ENCODE data around the gene CD1C. TPM values are rescaled to one million over a fixed set of nuclear protein-coding genes. Genes with fewer than 3 reads are reported as not detected.

The CD1C gene
- total and polyA plus RNA-seq, 5 donors from 2014 or later = 0.68 TPM; not detected in 4

GRCh38 chr1:158286941-158287346 is 2.8 kb upstream of the CD1C start:
- Mint-ChIP-seq H3K9me3 (peaks cover 0 to 4% (median 0%) of the 10 kb centered on the region in 7 donors), H3K36me3 (no peaks in the 10 kb centered on the region), H3K27ac (no peak overlapping the region), H3K27me3 (no peaks in the 10 kb centered on the region), H3K4me1 (peaks cover 0 to 5% (median 1%) of the 10 kb centered on the region in 4 donors), H3K4me3 (no peak overlapping the region)
- no peak overlapping the region for H3K4me3 ChIP-seq (ENCODE audit: low read depth, low read length)
- no peaks in the 10 kb centered on the region for H3K36me3 ChIP-seq (ENCODE audit: control insufficient read depth, insufficient read depth, low read length)
- ATAC-seq (ENCODE audit: low read depth in 2 of 2) (no peak), DNase-seq (no peak)
- H3K27ac ChIP-seq (ENCODE audit: insufficient read depth, low read length, poor library complexity, severe bottlenecking) = no peak overlapping the region
- peaks cover 24% of the 10 kb centered on the region for H3K27me3 ChIP-seq (ENCODE audit: control insufficient read depth, insufficient read depth, low read length)
- no peaks in the 10 kb centered on the region for H3K9me3 ChIP-seq (ENCODE audit: control insufficient read depth in 2 of 2, low read length in 2 of 2)
- H3K4me1 ChIP-seq (ENCODE audit: control insufficient read depth, insufficient read depth, low read length, poor library complexity, severe bottlenecking) = no peaks in the 10 kb centered on the region

GRCh38 chr1:158290321-158290844 is 660 bp downstream of the CD1C start:
- H3K9me3 Mint-ChIP-seq = peaks cover 0 to 2% (median 0%) of the 10 kb centered on the region in 7 donors
- no peaks in the 10 kb centered on the region for H3K4me1 ChIP-seq (ENCODE audit: control insufficient read depth, insufficient read depth, low read length, poor library complexity, severe bottlenecking)
- no peak overlapping the region for H3K4me3 ChIP-seq (ENCODE audit: low read depth, low read length)
- H3K4me3 Mint-ChIP-seq = no peak overlapping the region
- no peaks in the 10 kb centered on the region for H3K9me3 ChIP-seq (ENCODE audit: control insufficient read depth in 2 of 2, low read length in 2 of 2)
- H3K27ac Mint-ChIP-seq = no peak overlapping the region
- peaks cover 25% of the 10 kb centered on the region for H3K27me3 ChIP-seq (ENCODE audit: control insufficient read depth, insufficient read depth, low read length)
- H3K27ac ChIP-seq (ENCODE audit: insufficient read depth, low read length, poor library complexity, severe bottlenecking) = no peak overlapping the region
- no peaks in the 10 kb centered on the region for H3K27me3 Mint-ChIP-seq
- H3K36me3 Mint-ChIP-seq = no peaks in the 10 kb centered on the region
- no peaks in the 10 kb centered on the region for H3K36me3 ChIP-seq (ENCODE audit: control insufficient read depth, insufficient read depth, low read length)
- H3K4me1 Mint-ChIP-seq = peaks cover 0 to 5% (median 1%) of the 10 kb centered on the region in 4 donors
- ATAC-seq (ENCODE audit: low read depth in 2 of 2) (peak in 1 of 2 donors; percentile 11), DNase-seq (no peak)

GRCh38 chr1:158295791-158296190 is 6.1 kb downstream of the CD1C start:
- H3K9me3 Mint-ChIP-seq = peaks cover 0 to 14% (median 5%) of the 10 kb centered on the region in 7 donors
- H3K27ac Mint-ChIP-seq = no peak overlapping the region
- no peak for DNase-seq
- Histone ChIP-seq H3K9me3 (ENCODE audit: control insufficient read depth in 2 of 2, low read length in 2 of 2) (no peaks in the 10 kb centered on the region), H3K27me3 (ENCODE audit: control insufficient read depth, insufficient read depth, low read length) (peaks cover 5% of the 10 kb centered on the region), H3K4me1 (ENCODE audit: control insufficient read depth, insufficient read depth, low read length, poor library complexity, severe bottlenecking) (no peaks in the 10 kb centered on the region), H3K36me3 (ENCODE audit: control insufficient read depth, insufficient read depth, low read length) (no peaks in the 10 kb centered on the region), H3K27ac (ENCODE audit: insufficient read depth, low read length, poor library complexity, severe bottlenecking) (no peak overlapping the region), H3K4me3 (ENCODE audit: low read depth, low read length) (no peak overlapping the region)
- H3K4me3 Mint-ChIP-seq = no peak overlapping the region
- ATAC-seq (ENCODE audit: low read depth in 2 of 2) = no peak
- no peaks in the 10 kb centered on the region for H3K36me3 Mint-ChIP-seq
- H3K27me3 Mint-ChIP-seq = peaks cover 4% of the 10 kb centered on the region
- no peaks in the 10 kb centered on the region for H3K4me1 Mint-ChIP-seq

GRCh38 chr1:158310623-158311022 is 20.9 kb downstream of the CD1C start:
- DNase-seq = no peak
- H3K27ac Mint-ChIP-seq = no peak overlapping the region
- H3K27me3 Mint-ChIP-seq = no peaks in the 10 kb centered on the region
- no peaks in the 10 kb centered on the region for H3K4me1 Mint-ChIP-seq
- ATAC-seq (ENCODE audit: low read depth in 2 of 2) = no peak
- H3K36me3 Mint-ChIP-seq = no peaks in the 10 kb centered on the region
- no peaks in the 10 kb centered on the region for H3K27me3 ChIP-seq (ENCODE audit: control insufficient read depth, insufficient read depth, low read length)
- peaks cover 0 to 10% of the 10 kb centered on the region in 2 experiments for H3K9me3 ChIP-seq (ENCODE audit: control insufficient read depth in 2 of 2, low read length in 2 of 2)
- H3K4me1 ChIP-seq (ENCODE audit: control insufficient read depth, insufficient read depth, low read length, poor library complexity, severe bottlenecking) = no peaks in the 10 kb centered on the region
- H3K27ac ChIP-seq (ENCODE audit: insufficient read depth, low read length, poor library complexity, severe bottlenecking) = no peak overlapping the region
- H3K36me3 ChIP-seq (ENCODE audit: control insufficient read depth, insufficient read depth, low read length) = no peaks in the 10 kb centered on the region
- H3K9me3 Mint-ChIP-seq = peaks cover 0 to 15% (median 4%) of the 10 kb centered on the region in 7 donors
- no peak overlapping the region for H3K4me3 Mint-ChIP-seq
- H3K4me3 ChIP-seq (ENCODE audit: low read depth, low read length) = no peak overlapping the region

- no peak for ATAC-seq (ENCODE audit: low read depth in 2 of 2)
- Mint-ChIP-seq H3K27me3 (no peaks in the 10 kb centered on the region), H3K4me1 (no peaks in the 10 kb centered on the region), H3K4me3 (no peak overlapping the region), H3K36me3 (no peaks in the 10 kb centered on the region), H3K27ac (no peak overlapping the region), H3K9me3 (peaks cover 0 to 15% (median 4%) of the 10 kb centered on the region in 7 donors)
- H3K4me3 ChIP-seq (ENCODE audit: low read depth, low read length) = no peak overlapping the region
- H3K4me1 ChIP-seq (ENCODE audit: control insufficient read depth, insufficient read depth, low read length, poor library complexity, severe bottlenecking) = no peaks in the 10 kb centered on the region
- no peak overlapping the region for H3K27ac ChIP-seq (ENCODE audit: insufficient read depth, low read length, poor library complexity, severe bottlenecking)
- DNase-seq = no peak
- H3K36me3 ChIP-seq (ENCODE audit: control insufficient read depth, insufficient read depth, low read length) = no peaks in the 10 kb centered on the region
- no peaks in the 10 kb centered on the region for H3K27me3 ChIP-seq (ENCODE audit: control insufficient read depth, insufficient read depth, low read length)
- H3K9me3 ChIP-seq (ENCODE audit: control insufficient read depth in 2 of 2, low read length in 2 of 2) = peaks cover 0 to 10% of the 10 kb centered on the region in 2 experiments
Measured at GRCh38 chr1:158311066-158311465, 21.3 kb downstream of the CD1C start.

- no peaks in the 10 kb centered on the region for H3K36me3 ChIP-seq (ENCODE audit: control insufficient read depth, insufficient read depth, low read length)
- Mint-ChIP-seq H3K4me3 (no peak overlapping the region), H3K27ac (no peak overlapping the region), H3K36me3 (no peaks in the 10 kb centered on the region), H3K27me3 (peaks cover 8% of the 10 kb centered on the region), H3K4me1 (no peaks in the 10 kb centered on the region), H3K9me3 (peaks cover 0 to 11% (median 2%) of the 10 kb centered on the region in 7 donors)
- H3K4me3 ChIP-seq (ENCODE audit: low read depth, low read length) = no peak overlapping the region
- no peaks in the 10 kb centered on the region for H3K27me3 ChIP-seq (ENCODE audit: control insufficient read depth, insufficient read depth, low read length)
- DNase-seq (no peak), ATAC-seq (ENCODE audit: low read depth in 2 of 2) (no peak)
- no peak overlapping the region for H3K27ac ChIP-seq (ENCODE audit: insufficient read depth, low read length, poor library complexity, severe bottlenecking)
- no peaks in the 10 kb centered on the region for H3K9me3 ChIP-seq (ENCODE audit: control insufficient read depth in 2 of 2, low read length in 2 of 2)
- no peaks in the 10 kb centered on the region for H3K4me1 ChIP-seq (ENCODE audit: control insufficient read depth, insufficient read depth, low read length, poor library complexity, severe bottlenecking)
Measured at GRCh38 chr1:158323866-158324265, 34.1 kb downstream of the CD1C start.

GRCh38 chr1:158324395-158324794 is 34.7 kb downstream of the CD1C start:
- no peak overlapping the region for H3K4me3 ChIP-seq (ENCODE audit: low read depth, low read length)
- Mint-ChIP-seq H3K4me3 (no peak overlapping the region), H3K27ac (no peak overlapping the region), H3K9me3 (peaks cover 0 to 11% (median 2%) of the 10 kb centered on the region in 7 donors), H3K4me1 (no peaks in the 10 kb centered on the region), H3K36me3 (no peaks in the 10 kb centered on the region), H3K27me3 (peaks cover 8% of the 10 kb centered on the region)
- H3K36me3 ChIP-seq (ENCODE audit: control insufficient read depth, insufficient read depth, low read length) = no peaks in the 10 kb centered on the region
- H3K27me3 ChIP-seq (ENCODE audit: control insufficient read depth, insufficient read depth, low read length) = no peaks in the 10 kb centered on the region
- H3K9me3 ChIP-seq (ENCODE audit: control insufficient read depth in 2 of 2, low read length in 2 of 2) = no peaks in the 10 kb centered on the region
- H3K27ac ChIP-seq (ENCODE audit: insufficient read depth, low read length, poor library complexity, severe bottlenecking) = no peak overlapping the region
- ATAC-seq (ENCODE audit: low read depth in 2 of 2) (no peak), DNase-seq (no peak)
- H3K4me1 ChIP-seq (ENCODE audit: control insufficient read depth, insufficient read depth, low read length, poor library complexity, severe bottlenecking) = no peaks in the 10 kb centered on the region

- H3K27me3 Mint-ChIP-seq = peaks cover 8% of the 10 kb centered on the region
- Histone ChIP-seq H3K9me3 (ENCODE audit: control insufficient read depth in 2 of 2, low read length in 2 of 2) (no peaks in the 10 kb centered on the region), H3K27ac (ENCODE audit: insufficient read depth, low read length, poor library complexity, severe bottlenecking) (no peak overlapping the region), H3K36me3 (ENCODE audit: control insufficient read depth, insufficient read depth, low read length) (no peaks in the 10 kb centered on the region), H3K4me1 (ENCODE audit: control insufficient read depth, insufficient read depth, low read length, poor library complexity, severe bottlenecking) (no peaks in the 10 kb centered on the region), H3K27me3 (ENCODE audit: control insufficient read depth, insufficient read depth, low read length) (no peaks in the 10 kb centered on the region), H3K4me3 (ENCODE audit: low read depth, low read length) (no peak overlapping the region)
- ATAC-seq (ENCODE audit: low read depth in 2 of 2) (no peak), DNase-seq (no peak)
- H3K4me1 Mint-ChIP-seq = no peaks in the 10 kb centered on the region
- H3K9me3 Mint-ChIP-seq = peaks cover 0 to 9% (median 1%) of the 10 kb centered on the region in 7 donors
- H3K4me3 Mint-ChIP-seq = no peak overlapping the region
- no peak overlapping the region for H3K27ac Mint-ChIP-seq
- no peaks in the 10 kb centered on the region for H3K36me3 Mint-ChIP-seq
Measured at GRCh38 chr1:158327481-158327880, 37.8 kb downstream of the CD1C start.
